Calu3 (cell line): Measurements from ENCODE around the gene MED31. TPM values are rescaled to one million over a fixed set of nuclear protein-coding genes. Genes with fewer than 3 reads are reported as not detected.
A peak's percentile ranks its signal among the peaks of the same experiment; 100 is the strongest.
"Not testable (repeated sequence)": the region's sequence is repeated elsewhere in the genome, so short reads cannot be mapped to it uniquely, and the experiment has no call there.

Experiments
- BruUV-seq: library from RNA; stranded (reverse); fragments of 400-500 nt; replicated peaks from 2 replicates; lab custom pipeline; 2021; lab: Mats Ljungman, UMichigan
- CTCF ChIA-PET: fragments of 300-600 bp; sonication (Branson Sonifier 250); formaldehyde crosslinking; loops from one replicate; lab custom pipeline; 2022; ENCODE audit warnings: antibody characterized with exemption; lab: Charles Lee
- DNase-seq: peaks from one replicate; pipeline ENCODE4 v3.0.0; 2022
- H3K27ac Mint-ChIP-seq: one replicate; pipeline ENCODE4 v1.8.0; 2022; ENCODE audit warnings: mixed read lengths; ENCODE audit not compliant: unreplicated experiment
- H3K27me3 Mint-ChIP-seq: one replicate; pipeline ENCODE4 v1.8.0; 2022; ENCODE audit warnings: mixed read lengths; ENCODE audit not compliant: unreplicated experiment
- H3K36me3 Mint-ChIP-seq: one replicate; pipeline ENCODE4 v1.8.0; 2022; ENCODE audit warnings: mild to moderate bottlenecking, moderate library complexity, mixed read lengths; ENCODE audit not compliant: insufficient read depth, unreplicated experiment
- H3K4me1 Mint-ChIP-seq: one replicate; pipeline ENCODE4 v1.8.0; 2022; ENCODE audit warnings: mild to moderate bottlenecking, low read depth, mixed read lengths; ENCODE audit not compliant: unreplicated experiment
- H3K4me3 Mint-ChIP-seq: one replicate; pipeline ENCODE4 v1.8.0; 2022; ENCODE audit warnings: mild to moderate bottlenecking, low read depth, moderate library complexity, mixed read lengths; ENCODE audit not compliant: unreplicated experiment
- H3K9me3 Mint-ChIP-seq: one replicate; pipeline ENCODE4 v1.8.0; 2022; ENCODE audit warnings: low read depth, mixed read lengths; ENCODE audit not compliant: unreplicated experiment
- CTCF ChIP-seq: fragments of 200-600 bp; IDR thresholded peaks from one replicate; pipeline ENCODE4 v1.8.0; 2022; ENCODE audit warnings: antibody characterized with exemption; ENCODE audit not compliant: unreplicated experiment
- intact Hi-C: fragments of 100-400 bp; cut with micrococcal nuclease; formaldehyde crosslinking; loops from one replicate; pipeline ENCODE4 v1.10.0; 2022; ENCODE audit not compliant: unreplicated experiment
- total RNA-seq: library from RNA; stranded (reverse); gene quantifications from 2 replicates; pipeline ENCODE4 v1.2.3, GENCODE V29; 2022

Gene MED31
- total RNA-seq, 1 experiment from 2014 or later, result 19.9 TPM

DNA sequence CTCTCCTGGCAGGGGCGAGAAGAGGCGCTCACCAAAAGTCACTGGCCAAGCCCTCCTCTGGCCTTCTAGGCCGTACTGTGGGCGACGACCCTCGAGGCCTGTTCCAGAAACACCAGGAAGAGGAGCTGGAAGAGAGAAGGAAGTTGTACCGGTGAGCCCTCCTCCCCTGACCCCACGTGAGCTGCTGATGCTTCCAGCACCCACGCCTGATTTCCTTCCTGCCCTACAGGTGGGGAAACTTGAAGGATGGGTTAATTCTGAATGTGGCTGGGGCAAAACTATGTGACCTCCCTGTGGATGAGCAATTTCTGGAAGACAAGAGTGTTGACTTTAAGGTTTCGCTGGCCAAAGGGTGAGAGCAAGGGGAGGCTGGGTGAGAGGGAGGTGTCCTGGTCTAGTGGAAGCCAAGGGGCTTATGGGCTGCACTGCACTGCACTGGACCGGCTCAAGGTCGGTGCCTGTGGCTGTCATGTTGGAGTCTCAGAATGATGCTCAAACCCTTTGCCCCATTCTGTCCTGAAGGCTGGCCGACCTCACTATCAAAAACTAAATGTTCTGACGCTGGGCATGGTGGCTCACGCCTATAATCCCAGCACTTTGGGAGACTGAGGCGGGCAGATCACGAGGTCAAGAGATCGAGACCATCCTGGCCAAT lies 6.4 kb upstream of the MED31 start:
- BruUV-seq, result no TSS peak
- H3K27ac Mint-ChIP-seq, result no peak overlapping the region
- no peak for DNase-seq

GRCh38 chr17:6656797-6657632 lies 5.6 kb upstream of the MED31 start:
- CTCF ChIA-PET, result interaction anchor here (0.6 kb wide), 1 partner anchor 10 kb away, joined by 3 read pairs; no protein-coding TSS in a partner anchor
- BruUV-seq, intact Hi-C loops, H3K9me3 Mint-ChIP-seq, H3K27ac Mint-ChIP-seq, H3K36me3 Mint-ChIP-seq, DNase-seq: not testable (repeated sequence)
- H3K4me1 Mint-ChIP-seq, result peaks cover 19% of the 10 kb centered on the region
- H3K4me3 Mint-ChIP-seq, result peak overlapping the region; percentile 42
- peaks cover 26% of the 10 kb centered on the region for H3K27me3 Mint-ChIP-seq

More for the DNA sequence above, 6.4 kb upstream of the MED31 start:
- Mint-ChIP-seq H3K4me3 (peak overlapping the region; percentile 42), H3K27me3 (peaks cover 33% of the 10 kb centered on the region), H3K36me3 (peaks cover 2% of the 10 kb centered on the region), H3K9me3 (no peaks in the 10 kb centered on the region), H3K4me1 (peaks cover 14% of the 10 kb centered on the region)
- intact Hi-C loops, result no loop called here
- TF ChIP-seq CTCF, result no peak
- CTCF ChIA-PET, result no interaction called here

DNA sequence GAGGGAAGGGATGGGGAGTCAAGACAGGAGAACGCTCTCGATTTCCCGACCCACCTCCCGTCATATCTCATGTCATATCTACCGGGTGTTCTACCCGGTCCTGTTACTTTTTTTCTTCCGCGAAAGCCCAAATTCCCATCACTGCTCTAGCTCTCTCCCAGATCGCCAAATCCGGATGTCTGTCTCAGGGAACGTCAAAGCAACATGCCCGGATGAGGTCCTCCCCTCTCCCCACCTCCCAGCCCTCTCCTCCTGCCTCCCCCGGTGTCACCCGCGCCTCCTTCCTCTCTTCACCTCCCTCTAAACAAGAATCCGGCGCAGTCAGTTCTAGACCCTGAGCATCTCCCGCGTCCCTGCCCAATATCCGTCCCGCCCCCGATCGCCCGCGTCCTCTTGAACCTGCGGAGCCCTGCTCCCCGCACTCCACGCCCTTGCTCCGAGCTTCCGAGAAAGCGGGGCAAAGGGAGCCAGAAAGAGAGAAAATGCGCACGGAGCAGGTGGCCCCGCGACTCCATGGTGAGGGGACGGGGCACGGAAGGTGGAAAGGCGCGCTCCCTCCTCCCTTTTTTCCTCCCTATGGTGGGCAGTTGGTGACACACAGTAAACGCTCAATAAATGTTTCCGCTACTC lies 4.4 kb upstream of the MED31 start:
- H3K27ac Mint-ChIP-seq, CTCF ChIA-PET, DNase-seq, H3K9me3 Mint-ChIP-seq, BruUV-seq, intact Hi-C loops: not testable (repeated sequence)
- Mint-ChIP-seq H3K27me3 (peaks cover 17% of the 10 kb centered on the region), H3K4me1 (peaks cover 19% of the 10 kb centered on the region), H3K36me3 (peaks cover 19% of the 10 kb centered on the region), H3K4me3 (peak overlapping the region; percentile 57)

DNA sequence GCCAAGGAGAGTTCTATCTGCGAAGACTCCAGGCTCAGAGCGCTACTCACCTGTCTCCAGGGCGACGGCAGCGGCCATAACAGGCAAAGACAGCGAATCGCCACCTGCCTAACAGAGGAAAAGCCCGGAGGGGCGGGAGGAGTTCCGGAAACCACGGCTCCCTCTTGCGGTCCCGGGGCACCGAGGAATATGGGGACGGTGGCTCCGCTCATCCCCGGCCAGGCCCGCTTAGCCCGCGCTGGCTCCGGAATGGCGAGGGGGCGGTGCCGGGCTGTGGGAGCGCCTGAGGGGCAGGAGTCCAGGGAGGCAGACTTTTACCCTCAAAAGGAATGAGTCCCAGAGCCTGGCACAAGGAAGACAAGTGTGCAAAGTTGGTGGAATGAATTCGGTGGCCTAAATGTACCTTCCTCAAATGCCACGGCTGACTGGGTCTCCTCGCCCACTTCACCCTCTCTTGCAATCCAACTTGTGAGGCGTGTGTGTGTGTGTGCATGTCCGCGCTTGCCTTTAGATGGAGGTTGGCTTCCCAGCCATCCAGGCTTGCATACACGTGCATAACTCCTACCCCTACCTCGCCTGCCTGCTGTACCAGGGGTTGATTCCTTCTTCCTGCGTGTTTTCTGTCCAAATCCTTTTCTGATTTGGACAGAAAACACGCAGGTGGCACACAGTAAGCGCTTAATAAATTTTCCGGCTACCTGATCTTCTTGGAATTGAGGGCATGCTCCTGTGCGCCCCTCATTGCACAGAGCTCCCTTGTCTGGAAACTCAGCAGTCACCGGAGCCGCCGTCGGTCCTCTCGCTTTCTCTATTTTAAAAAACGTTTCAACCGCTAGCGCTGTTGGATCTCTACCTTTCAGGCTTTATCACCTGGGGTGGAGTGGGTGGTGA lies 3.7 kb upstream of the MED31 start:
- no peak for DNase-seq
- BruUV-seq, result no TSS peak
- Mint-ChIP-seq H3K27ac (no peak overlapping the region), H3K4me1 (peaks cover 19% of the 10 kb centered on the region), H3K36me3 (peaks cover 26% of the 10 kb centered on the region), H3K4me3 (no peak overlapping the region), H3K9me3 (no peaks in the 10 kb centered on the region), H3K27me3 (peaks cover 9% of the 10 kb centered on the region)
- CTCF ChIA-PET, result no interaction called here
- TF ChIP-seq CTCF, result no peak
- intact Hi-C loops, result no loop called here
